Fibroblast of mammary gland (primary cell): Measurements from ENCODE around the gene MGME1.

ENCODE experiments used
- DNase-seq: peaks from one replicate; pipeline ENCODE4 v3.0.0-alpha.2; 2010; ENCODE audit warnings: low read depth
- H3K4me3 ChIP-seq: 2 replicates; pipeline ENCODE4 v1.5.1; 2011; ENCODE audit warnings: low read depth, mild to moderate bottlenecking, low read length, moderate library complexity; ENCODE audit not compliant: control insufficient read depth
- TF ChIP-seq, protein P1 (sequence below): conservative IDR thresholded peaks from 2 replicates; pipeline ENCODE4 v1.5.1; 2011; ENCODE audit warnings: low read depth, low read length, inconsistent platforms; ENCODE audit not compliant: control insufficient read depth, insufficient read depth

The MGME1 gene

DNA sequence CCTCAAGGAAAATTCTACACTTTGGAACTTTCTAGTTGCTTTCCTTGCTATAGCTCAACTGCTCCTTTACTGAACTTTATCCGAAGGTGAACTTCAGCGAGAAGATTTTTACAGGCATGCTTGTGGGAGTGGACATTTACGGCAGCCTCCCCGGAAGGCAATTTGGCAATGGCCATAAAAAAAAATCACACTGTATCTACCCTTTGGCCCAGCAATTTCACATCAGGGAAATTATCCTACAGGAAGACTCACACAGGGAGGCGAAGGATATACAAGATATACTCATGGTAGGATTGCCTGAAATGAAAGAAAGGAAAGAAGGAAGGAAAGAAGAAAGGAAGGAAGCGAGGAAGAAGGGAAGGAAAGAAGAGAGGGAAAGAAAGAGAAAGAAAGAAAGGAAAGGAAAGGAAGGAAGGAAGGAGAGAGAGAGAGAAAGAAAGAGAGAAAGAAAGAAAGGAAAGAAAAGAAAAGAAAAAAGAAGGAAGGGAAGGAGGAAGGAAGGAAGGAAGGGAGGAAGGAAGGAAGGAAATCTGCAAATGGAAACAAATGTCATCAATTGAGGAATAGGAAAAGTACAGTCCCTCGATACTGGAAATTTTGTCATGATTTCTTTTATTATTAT, 63.2 kb downstream of the MGME1 start:
- DNase-seq = no peak
- TF ChIP-seq, protein P1, sequence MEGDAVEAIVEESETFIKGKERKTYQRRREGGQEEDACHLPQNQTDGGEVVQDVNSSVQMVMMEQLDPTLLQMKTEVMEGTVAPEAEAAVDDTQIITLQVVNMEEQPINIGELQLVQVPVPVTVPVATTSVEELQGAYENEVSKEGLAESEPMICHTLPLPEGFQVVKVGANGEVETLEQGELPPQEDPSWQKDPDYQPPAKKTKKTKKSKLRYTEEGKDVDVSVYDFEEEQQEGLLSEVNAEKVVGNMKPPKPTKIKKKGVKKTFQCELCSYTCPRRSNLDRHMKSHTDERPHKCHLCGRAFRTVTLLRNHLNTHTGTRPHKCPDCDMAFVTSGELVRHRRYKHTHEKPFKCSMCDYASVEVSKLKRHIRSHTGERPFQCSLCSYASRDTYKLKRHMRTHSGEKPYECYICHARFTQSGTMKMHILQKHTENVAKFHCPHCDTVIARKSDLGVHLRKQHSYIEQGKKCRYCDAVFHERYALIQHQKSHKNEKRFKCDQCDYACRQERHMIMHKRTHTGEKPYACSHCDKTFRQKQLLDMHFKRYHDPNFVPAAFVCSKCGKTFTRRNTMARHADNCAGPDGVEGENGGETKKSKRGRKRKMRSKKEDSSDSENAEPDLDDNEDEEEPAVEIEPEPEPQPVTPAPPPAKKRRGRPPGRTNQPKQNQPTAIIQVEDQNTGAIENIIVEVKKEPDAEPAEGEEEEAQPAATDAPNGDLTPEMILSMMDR = no peak
- no peak overlapping the region for H3K4me3 ChIP-seq

DNA sequence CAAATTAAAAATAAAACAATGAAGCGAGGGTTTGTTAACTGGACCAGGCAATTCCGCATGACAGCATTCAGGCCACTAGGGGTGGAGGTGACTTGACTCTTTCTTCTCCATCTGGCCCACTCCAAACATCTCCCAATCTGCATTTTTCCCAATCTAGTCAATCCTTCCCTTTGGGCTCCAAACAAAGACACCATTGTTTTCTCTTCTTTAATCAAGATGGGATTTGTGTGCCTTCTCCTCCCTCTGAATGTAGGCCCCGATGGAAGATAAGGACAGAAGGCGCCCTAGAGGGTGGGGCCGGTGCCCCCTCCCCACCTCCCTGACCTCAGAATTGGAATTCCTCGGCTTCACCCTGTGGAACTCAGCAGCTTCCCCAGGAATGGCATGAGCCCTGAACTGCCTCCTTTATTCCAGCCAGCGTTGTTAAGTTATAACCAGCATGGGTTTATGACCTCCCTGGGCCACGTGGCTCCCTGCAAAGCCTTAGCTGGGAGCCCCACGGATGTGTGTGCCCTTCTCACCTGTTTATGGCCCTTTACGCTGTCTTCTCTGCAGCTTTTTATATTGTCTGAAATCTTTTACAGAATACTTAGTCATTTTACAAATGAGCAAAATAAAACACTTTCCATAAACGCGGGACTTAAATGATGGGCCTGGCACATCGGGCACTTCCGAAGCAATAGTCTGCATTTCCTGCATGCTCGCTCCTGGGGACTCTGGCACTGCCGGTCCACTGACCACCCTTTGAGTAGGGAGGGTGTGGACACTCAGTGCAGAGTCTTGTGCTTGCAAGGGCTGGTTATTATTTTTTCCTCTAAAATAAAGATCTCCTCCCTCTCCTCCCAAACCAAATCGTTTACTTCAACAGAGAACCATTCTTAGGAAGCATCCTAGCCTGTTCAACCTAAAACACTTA, 64.4 kb downstream of the MGME1 start:
- no peak for DNase-seq
- no peak overlapping the region for H3K4me3 ChIP-seq
- TF ChIP-seq, protein P1 = no peak

DNA sequence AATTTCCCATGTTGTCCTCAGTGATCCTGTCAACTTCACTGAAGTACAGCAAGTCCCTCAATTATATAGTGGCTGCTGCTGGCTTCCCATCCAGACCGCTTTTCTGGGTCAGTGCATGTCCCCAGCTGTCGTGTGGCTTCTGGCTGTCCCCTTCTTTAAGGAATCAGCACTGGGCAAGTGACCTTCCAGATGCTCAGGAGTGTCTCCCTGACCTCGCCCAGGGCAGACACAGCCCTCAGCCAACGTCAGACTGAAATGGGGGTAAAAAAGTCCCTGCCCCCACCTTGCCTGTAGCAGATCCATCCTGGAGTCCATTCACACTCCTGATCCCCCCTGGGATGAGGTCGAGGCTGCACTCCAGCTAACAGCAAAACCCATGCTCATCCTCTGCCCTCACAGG, 65.2 kb downstream of the MGME1 start:
- H3K4me3 ChIP-seq = no peak overlapping the region
- no peak for DNase-seq
- TF ChIP-seq, protein P1 = no peak

DNA sequence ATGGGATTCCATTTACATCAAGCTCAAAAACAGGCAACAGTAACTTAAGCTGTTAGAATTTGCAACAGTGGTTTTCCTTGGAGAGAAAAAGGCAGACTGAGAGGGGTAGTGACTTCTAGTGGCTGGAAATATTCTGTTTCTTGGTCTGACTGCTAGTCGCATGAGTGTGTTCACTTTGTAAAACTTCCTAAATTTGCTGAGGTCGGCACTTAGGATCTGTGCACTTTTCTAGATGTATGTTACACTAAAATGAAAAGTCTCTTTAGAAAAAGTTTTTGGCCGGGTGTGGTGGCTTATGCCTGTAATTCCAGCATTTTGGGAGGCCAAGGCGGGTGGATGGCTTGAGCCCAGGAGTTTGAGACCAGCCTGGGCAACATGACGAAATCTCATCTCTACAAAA, 70.2 kb downstream of the MGME1 start:
- no peak for DNase-seq
- H3K4me3 ChIP-seq = no peak overlapping the region
- TF ChIP-seq, protein P1 = no peak
